OCI-LY3 (cell line): ENCODE results near the gene WIF1.

Source experiments
- EZH2phosphoT487 ChIP-seq: fragments of 200-600 bp; shearing (Covaris generic); IDR thresholded peaks from 2 replicates; pipeline ENCODE4 v1.6.1; 2018; ENCODE audit warnings: antibody characterized with exemption, mixed run types, low read depth
- TF ChIP-seq, protein P1 (sequence below): fragments of 200-600, 300-600 bp; sonication (generic); IDR thresholded peaks from 2 replicates; pipeline ENCODE4 v1.5.1; 2014; ENCODE audit warnings: antibody characterized with exemption, low read length, low read depth

DNA sequence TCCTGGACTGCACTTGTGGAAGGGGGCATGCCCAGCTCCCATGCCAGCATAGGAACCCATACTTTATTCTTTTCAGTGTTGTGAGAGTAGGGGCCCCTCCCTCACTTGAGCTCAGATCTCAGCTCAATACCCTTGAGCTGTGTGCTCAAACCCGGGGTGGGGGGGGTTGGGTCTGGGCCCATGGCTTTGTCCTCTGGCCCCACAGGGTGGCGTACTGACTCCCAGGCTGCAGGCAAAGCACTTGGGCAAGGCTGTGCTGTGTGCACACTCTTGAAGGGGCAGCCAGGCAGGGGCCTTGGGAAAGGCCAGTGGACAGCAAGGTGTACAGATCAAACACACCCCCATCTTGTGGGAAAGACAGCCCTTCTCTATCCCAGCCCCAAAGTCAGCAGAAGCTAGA, 81.8 kb downstream of the WIF1 start:
- TF ChIP-seq, protein P1, sequence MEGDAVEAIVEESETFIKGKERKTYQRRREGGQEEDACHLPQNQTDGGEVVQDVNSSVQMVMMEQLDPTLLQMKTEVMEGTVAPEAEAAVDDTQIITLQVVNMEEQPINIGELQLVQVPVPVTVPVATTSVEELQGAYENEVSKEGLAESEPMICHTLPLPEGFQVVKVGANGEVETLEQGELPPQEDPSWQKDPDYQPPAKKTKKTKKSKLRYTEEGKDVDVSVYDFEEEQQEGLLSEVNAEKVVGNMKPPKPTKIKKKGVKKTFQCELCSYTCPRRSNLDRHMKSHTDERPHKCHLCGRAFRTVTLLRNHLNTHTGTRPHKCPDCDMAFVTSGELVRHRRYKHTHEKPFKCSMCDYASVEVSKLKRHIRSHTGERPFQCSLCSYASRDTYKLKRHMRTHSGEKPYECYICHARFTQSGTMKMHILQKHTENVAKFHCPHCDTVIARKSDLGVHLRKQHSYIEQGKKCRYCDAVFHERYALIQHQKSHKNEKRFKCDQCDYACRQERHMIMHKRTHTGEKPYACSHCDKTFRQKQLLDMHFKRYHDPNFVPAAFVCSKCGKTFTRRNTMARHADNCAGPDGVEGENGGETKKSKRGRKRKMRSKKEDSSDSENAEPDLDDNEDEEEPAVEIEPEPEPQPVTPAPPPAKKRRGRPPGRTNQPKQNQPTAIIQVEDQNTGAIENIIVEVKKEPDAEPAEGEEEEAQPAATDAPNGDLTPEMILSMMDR = no peak
- TF ChIP-seq EZH2phosphoT487 = no peak
